Coronary artery (tissue), 2 donors: ENCODE measurements around the gene DAZL.

Experiments used
- DNase-seq: peaks from one replicate; pipeline ENCODE4 v3.0.0-alpha.2; 2017; ENCODE audit warnings: low spot score
- H3K27ac ChIP-seq, 2 donors: fragments of 200-600 bp; sonication (generic); one replicate each; pipeline ENCODE4 v1.5.1; 2016 to 2019
- H3K4me3 ChIP-seq: fragments of 200-600 bp; sonication (generic); 2 replicates; pipeline ENCODE4 v1.5.1; 2016; ENCODE audit warnings: mild to moderate bottlenecking, moderate library complexity
- TF ChIP-seq, protein P1 (sequence below): fragments of 200-600 bp; sonication (generic); IDR thresholded peaks from one replicate; pipeline ENCODE4 v1.5.1; 2019; ENCODE audit warnings: antibody characterized with exemption

DAZL gene

GRCh38 chr3:16584880-16585279 is 20.3 kb downstream of the DAZL start:
- H3K27ac ChIP-seq = no peak overlapping the region
- DNase-seq = no peak
- no peak overlapping the region for H3K4me3 ChIP-seq
- TF ChIP-seq, protein P1, sequence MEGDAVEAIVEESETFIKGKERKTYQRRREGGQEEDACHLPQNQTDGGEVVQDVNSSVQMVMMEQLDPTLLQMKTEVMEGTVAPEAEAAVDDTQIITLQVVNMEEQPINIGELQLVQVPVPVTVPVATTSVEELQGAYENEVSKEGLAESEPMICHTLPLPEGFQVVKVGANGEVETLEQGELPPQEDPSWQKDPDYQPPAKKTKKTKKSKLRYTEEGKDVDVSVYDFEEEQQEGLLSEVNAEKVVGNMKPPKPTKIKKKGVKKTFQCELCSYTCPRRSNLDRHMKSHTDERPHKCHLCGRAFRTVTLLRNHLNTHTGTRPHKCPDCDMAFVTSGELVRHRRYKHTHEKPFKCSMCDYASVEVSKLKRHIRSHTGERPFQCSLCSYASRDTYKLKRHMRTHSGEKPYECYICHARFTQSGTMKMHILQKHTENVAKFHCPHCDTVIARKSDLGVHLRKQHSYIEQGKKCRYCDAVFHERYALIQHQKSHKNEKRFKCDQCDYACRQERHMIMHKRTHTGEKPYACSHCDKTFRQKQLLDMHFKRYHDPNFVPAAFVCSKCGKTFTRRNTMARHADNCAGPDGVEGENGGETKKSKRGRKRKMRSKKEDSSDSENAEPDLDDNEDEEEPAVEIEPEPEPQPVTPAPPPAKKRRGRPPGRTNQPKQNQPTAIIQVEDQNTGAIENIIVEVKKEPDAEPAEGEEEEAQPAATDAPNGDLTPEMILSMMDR = no peak

GRCh38 chr3:16583551-16583950 is 21.7 kb downstream of the DAZL start:
- Histone ChIP-seq H3K27ac (no peak overlapping the region), H3K4me3 (no peak overlapping the region)
- TF ChIP-seq, protein P1 = no peak
- DNase-seq = no peak

DNA sequence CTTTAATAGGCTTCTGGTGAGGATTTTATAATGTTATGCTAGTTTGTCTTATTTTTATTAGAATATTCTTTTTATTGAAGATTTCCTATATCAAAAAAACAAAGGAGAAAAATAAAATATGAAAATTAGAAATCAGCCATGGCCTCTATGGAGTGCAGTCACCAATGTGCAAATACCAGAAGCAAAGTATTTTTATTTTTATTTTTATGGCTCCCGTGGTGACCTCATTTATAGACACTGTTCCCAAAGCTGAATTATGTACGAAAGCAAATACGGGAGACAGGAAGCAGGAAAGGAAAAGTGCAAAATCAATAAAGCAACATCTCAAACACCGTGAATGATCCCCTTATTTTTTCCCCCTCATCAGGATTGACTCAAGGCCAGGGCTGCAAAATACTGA is 35.1 kb downstream of the DAZL start:
- TF ChIP-seq, protein P1 = no peak
- H3K4me3 ChIP-seq = no peak overlapping the region
- H3K27ac ChIP-seq = no peak overlapping the region
- DNase-seq = no peak

GRCh38 chr3:16568532-16568931 is 36.7 kb downstream of the DAZL start:
- TF ChIP-seq, protein P1 = no peak
- no peak overlapping the region for H3K27ac ChIP-seq
- H3K4me3 ChIP-seq = no peak overlapping the region
- no peak for DNase-seq

- H3K27ac ChIP-seq = no peak overlapping the region
- TF ChIP-seq, protein P1 = no peak
- H3K4me3 ChIP-seq = no peak overlapping the region
- no peak for DNase-seq
Measured at GRCh38 chr3:16568115-16568514, 37.1 kb downstream of the DAZL start.

- H3K4me3 ChIP-seq = no peak overlapping the region
- H3K27ac ChIP-seq = no peak overlapping the region
- DNase-seq = no peak
- TF ChIP-seq, protein P1 = no peak
Measured at GRCh38 chr3:16559653-16560365, 45.4 kb downstream of the DAZL start.

DNA sequence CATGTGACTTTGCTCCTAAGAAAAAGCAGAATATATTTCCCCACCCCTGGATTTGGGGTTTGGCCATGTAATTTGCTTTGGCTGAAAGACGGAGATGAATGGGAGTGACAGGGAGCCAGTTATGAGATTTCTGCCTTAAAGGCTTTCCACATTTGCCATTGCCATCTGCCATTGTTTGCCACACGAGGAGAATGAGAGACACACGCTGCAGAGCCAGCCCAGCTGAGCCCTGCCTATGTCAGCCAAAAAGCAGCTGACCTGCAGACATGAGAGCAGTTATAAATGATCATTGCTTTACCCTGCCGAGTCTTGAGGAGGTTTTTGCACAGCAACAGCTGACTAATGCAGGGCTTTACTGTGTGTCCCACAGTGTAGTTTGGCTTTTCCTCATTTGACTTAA is 51.1 kb downstream of the DAZL start:
- Histone ChIP-seq H3K27ac (no peak overlapping the region), H3K4me3 (no peak overlapping the region)
- no peak for DNase-seq
- TF ChIP-seq, protein P1 = no peak
